Stimulated activated CD8-positive, alpha-beta memory T cell treated with anti-CD3 and anti-CD28 coated beads, Interleukin-4, amount 100 ng/mL, for 48 hours (primary cell): ENCODE results near the gene OSBPL6.
"Not testable (repeated sequence)": the region's sequence is repeated elsewhere in the genome, so short reads cannot be mapped to it uniquely, and the experiment has no call there.

Experiments used
- DNase-seq: peaks from one replicate; pipeline ENCODE4 v3.0.0-alpha.2; 2020

The OSBPL6 gene

DNA sequence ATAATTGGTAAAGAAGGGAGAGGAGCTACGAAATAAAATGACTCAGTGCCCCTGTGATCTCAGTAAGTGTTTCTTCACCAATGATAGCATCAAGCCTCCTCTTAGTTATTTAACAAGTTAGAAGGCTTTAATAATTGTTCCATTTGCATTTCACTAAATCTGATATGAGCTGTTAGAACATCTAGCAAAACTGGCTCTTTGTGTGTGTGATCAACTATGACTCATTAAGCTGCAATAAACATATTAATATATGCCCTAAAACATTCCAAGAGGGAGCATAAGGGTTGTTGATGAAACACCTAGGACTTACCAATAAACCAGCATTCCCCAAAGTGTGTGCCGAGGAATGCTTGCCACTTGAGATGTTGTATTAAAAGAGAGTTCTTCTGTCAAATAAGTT lies 115.2 kb downstream of the OSBPL6 start:
- DNase-seq = no peak

DNA sequence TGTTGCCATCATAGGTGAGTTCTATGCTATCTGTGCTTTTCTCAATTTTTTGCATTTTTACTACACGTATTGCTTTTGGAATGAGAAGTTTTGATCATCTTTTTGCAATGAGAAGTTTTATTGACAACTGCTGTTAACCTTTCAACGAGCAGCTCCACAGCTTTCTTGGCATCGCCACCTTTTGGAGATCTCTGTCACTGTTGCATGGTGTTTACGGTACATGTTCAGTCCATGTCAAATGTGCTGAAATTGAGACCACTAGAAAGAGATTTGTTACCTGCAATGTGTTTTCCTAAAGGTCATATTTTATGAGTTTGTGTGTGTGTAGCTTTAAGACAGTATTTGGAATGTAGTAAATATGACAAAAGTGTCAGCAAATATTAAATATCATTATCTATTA lies 120.8 kb downstream of the OSBPL6 start:
- no peak for DNase-seq

DNA sequence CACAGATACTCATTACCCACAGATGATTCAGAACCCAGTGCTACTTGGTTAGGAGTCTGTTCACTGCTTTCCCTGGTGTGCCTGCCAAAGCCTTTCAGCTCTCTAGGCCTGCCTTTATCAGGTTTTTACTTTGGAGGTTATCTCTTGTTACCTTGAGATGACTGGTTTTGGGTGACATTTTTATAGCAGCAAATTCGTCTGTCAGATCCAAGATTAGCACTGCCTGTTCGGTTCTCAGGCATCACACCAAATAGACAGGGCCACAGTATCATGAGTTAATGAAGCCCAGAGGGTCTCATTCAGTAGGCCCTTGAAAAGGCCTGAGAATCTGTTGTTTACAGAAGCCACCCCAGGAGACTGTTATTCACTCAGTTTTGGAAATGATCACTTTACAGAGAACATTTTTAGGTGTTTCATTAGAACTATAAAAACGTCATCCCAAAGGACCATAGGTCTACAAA lies 121.2 kb downstream of the OSBPL6 start:
- DNase-seq = no peak

DNA sequence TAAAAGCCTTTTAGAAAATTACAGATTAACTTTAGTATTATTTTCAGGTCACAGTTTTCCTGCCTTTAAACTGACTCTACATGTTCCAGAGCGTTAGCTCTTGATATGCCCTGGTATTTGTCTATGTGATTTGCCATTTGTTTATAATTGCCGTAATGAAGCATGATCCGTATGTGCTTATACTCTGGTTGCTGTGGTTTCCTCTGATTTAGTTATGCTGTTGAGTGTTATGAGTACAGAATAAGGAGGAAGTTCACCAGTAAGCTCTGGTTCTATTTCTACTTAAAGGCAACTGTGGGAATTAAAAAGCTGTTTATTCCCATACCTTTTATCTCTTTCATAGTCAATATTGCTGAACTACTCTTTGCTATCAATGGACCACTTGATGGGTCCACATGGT lies 123.5 kb downstream of the OSBPL6 start:
- DNase-seq = no peak

DNA sequence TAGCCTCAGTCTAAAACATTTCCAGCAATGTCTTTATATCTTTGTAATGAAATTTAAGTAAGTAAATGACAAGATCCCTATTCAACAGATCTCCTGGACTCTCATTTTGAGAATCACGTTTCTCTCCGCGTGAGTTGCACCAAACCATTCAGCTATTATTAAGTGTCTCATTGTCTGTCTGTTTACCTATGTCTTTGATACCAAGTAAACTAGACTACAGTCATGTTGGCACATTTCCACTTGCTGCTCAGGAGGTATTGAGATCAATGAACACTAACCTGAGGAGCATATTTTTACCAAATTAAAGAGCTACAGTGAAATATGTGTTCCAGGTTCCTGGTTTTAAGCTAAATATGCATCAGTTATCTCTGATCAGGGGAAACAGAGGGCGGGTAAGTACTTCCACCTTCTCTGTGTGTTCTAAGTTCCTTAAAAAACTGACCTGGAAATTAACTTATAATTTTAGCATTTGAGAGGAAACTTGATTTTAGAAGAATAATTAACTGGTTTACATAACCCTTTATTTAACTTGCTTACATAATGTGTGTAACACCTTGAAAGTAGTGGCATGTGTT lies 125.8 kb downstream of the OSBPL6 start:
- DNase-seq = no peak

DNA sequence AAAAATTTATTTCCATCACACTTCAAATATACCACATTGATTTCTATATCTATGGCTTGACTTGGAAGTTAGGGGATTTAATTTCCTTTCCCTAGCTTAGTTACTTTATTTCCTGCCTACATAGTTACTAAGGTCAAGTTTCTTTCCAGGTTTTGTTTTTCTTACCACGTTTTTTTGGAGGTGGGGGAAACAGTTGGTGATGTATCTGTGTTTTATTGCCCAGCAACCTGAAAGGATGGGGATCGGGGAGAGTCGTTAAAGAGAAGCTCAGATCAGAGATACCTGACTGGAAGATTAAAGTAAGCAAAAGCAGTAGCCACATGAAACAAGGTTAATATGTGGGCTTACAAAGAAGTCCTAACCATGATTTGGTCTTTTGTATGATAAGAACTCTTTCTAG lies 127.8 kb downstream of the OSBPL6 start:
- no peak for DNase-seq

DNA sequence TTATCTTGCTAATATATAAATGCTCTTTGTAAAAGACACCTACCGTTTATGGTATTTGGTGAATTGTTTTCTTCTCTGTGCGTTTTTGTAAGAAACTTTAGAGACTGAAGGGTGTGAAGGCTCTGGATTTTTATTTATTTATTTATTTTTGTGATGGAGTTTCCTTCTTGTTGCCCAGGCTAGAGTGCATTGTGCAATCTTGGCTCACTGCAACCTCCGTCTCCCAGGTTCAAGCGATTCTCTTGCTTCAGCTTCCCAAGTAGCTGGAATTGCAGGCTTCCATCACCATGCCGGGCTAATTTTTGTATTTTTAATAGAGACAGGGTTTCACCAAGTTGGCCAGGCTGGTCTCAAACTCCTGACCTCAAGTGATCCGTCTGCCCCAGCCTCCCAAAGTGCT lies 129.0 kb downstream of the OSBPL6 start:
- not testable (repeated sequence) for DNase-seq

DNA sequence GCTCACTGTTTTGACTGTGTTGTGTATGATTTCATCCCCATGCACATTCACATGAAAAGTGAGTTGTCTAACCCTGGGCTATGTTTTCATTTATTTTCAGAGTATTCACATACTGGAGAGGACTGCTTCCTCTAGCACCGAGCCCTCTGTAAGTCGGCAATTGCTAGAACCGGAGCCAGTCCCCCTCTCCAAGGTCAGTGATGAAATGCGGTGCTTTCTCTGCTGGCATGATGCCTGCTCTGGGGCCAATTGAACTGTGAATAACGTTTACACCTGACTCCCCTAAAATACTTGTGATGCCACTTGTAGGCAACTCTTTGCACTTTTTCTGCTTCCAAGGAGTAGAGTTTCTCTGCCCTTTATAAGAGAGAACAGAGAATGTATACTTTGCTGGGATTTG lies 129.8 kb downstream of the OSBPL6 start:
- DNase-seq = no peak

DNA sequence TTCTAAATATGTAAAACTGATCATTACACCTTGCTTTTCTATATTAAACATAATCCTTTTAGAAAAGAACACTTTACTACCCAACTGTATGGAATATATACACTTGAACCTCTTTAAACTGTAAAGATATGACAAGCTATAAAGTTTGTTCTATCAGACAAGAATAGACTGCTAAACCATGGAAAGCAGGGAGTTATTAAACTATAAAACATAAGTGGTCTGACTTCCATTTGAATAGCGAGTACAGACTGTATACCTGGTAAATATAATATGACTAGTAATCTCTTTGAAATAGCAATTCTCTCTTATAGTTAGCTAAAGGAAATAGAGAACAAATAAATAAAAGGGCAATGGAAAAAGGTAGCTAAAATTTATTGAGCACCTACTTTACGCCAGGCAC lies 131.0 kb downstream of the OSBPL6 start:
- DNase-seq = no peak

DNA sequence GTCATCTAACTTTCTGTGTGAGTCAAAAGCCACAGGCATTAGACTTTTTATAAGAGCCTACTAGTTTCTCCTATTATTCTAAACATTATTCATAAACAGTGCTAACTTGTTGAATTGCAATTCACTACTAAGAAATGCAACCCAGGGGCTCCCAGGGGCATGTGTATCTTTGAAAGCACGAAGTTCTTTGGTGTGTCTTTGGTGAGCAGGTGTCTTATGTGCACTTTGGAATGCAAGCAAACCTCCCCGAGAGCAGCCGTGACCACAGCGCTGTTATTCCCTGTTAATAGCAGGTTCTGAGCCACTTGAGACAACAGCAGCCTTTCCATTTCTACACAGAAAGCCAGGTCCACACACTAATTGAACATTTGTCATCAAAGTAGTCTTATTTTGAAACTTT lies 133.2 kb downstream of the OSBPL6 start:
- DNase-seq = no peak

DNA sequence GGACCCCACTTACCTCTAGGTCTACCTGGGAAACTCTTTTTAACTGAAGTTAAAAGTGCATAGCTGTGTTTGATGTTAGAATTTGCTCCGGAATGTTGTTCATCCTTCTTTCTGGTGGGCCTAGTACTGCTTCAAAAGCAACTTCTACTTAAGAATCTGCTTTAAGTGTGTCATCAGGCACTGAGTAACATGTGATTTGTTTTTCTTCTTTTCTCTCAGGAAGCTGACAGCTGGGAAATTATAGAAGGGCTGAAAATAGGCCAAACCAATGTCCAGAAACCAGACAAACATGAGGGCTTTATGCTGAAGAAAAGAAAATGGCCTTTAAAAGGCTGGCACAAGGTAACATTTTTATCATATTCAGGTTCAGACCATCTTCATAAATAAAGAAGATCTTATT lies 133.7 kb downstream of the OSBPL6 start:
- DNase-seq = no peak

DNA sequence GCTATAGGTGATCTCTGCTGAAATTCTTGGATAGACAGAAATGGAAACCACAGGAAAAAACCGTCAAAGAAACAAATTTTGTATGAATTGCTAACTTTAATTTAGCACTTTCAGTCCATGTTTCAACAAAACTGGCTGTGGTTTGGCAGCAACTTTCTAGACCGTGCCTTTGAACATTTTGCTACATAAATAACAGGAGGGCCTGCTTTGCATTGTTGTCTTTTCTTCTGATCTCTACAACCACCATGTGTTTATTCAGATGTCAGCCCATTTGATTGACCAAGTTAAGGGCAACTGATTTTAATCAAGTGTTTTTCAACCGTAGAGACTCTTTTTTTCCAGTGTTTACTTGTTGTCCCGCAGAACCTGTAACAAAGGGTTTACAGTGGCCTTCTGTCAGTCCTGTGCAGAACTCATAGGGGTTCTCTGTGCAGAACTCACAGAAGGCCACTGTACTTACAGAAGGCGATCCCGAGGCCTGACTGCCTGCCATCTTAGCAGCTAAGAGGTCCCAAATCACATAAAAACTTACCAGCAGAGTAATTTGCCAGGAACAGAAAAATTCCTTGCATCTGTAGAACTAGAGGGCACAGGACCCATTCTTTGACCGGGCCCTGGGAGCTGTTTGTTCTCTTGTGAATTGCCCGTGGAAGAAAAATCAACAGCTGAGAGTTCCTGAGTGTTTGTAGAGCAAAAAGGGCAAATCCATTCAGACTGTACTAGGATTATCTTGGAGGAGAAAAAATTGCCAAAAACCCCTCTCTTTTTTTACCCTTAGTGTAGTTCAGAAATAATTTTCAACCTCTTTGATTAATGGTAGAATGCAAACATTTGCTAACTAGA lies 136.1 kb downstream of the OSBPL6 start:
- no peak for DNase-seq

DNA sequence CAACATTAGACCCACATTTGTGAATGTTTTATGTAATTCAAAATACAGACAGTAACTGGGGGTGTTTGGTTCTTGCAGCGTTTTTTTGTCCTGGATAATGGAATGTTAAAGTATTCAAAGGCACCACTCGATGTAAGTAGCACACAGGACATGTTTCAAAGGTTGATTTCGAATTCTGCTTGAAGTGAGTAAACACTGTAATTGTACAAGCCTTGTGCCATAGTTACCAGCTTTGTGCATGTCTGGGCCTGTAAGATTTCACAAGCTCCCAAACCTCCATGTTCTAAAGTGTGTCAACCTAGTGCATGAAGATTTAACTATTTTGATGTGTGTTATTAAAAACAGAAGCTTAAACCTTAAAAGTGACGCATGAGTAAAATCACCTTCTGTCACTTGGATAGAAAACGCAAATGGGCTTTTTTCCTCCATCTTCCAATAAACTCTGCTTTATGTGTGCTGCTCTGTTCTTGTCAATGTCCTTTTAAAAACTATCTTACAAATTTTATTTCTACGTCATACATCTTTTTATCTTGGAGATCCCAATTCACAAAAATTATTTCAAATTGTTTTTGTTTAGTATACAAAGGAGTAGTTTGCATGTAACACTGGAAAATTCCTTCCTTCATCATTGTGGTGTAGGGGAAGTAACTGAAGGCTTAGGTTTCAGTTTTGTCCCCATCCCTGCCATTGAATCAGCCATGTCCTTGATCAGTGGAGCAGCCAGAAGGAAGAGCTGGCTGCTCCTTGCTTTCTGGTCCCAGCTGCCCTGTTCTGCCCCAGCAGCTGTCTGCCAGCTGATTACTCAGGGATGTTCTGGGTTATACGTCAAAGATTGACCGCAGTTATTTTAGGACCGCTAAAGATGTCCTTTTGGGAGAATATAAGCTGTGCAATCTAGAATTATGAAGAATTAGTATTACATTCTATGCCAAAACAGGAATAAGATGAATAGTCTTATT lies 137.4 kb downstream of the OSBPL6 start:
- no peak for DNase-seq

DNA sequence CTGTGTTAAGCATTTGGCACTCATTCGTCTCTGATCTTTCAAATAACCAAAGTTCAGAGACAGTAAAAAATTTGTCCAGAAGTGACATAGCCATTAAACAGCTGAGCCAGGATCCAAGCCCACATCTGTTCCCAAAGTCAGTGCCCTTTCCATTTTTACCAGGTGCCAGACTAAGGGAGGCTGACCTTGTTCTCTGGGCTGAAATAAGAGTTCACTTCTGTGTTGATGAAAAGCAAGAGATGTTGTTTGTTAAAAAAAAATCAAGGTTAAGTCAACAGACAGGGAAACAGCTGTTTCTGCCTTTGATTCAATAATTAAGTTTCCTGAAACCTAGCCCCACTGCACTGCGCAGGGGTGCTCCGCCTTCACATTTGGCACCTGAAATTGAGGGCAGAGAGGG lies 139.5 kb downstream of the OSBPL6 start:
- no peak for DNase-seq

DNA sequence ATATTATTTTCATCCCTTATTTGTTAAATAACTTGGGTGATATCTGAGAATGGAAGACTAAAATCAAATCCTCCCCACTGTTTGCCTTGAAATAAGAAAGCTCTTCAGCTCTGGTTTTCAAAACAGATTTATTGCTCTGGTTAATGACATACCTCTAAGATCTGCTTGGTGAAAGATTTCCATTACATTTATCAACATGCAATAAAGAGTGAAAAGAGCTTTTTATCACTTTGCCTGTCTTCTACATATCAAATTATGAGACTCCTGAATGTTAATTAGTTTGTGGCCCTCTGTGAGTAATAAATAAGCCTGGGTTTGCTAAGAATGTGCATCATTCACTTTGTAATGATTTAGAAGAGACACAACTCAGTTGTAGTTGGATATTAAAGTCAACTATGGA lies 140.9 kb downstream of the OSBPL6 start:
- no peak for DNase-seq

DNA sequence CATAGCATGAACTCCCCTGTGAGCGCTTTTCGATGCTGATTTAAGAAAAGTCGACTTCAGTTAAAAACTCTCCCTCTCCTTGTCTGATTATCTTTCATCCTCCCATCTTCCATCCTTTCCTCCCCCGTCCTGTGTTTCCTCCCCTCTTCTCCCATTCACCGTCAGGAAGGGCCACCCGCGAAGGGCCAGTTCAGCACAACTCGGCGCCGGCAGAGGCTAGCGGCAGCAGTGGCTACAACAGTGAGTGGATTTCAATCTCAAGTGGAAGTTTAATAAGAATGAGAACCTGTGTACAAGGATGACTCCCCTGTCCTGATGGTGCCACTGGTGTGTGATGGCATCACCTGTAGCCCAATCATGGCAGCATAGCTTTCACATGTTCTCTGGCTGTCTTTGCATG lies 149.8 kb downstream of the OSBPL6 start:
- DNase-seq = no peak

DNA sequence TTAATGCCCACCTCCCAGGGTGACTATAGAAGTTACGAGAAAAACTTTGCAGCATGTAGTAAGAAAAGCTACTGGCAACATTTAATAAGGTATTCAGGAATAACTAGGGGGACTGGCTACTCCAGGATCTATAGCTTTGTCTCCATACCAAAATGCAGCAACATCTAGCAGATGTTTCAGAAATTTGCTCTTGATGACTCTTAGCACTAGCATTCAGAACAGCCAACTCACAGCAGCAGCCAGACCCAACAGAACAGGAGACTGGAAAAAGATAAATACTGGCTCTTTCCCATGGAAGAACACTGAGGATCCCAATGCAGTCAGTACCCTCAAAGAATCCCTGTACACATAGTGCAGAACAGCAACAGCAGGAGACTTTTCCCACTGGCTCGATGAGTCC lies 151.6 kb downstream of the OSBPL6 start:
- DNase-seq = no peak

DNA sequence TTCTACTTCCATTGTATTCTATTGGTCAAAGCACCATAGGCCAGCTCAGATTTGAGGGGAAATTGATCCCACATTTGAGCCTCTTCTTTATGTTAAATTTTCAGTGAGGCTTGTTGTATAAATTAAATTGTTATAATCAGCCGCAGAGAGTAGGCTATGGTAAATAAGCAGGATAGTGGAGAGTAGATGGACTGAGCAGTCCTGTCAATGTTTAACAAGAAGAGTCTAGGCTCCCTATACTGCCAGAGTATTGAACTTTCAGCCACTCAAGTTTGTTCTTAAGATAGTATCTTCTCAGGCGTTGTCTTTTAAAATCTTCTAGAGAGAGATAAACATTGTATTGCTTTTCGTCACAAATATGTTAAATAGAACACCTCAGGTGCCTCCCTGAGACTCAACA lies 155.7 kb downstream of the OSBPL6 start:
- DNase-seq = no peak

DNA sequence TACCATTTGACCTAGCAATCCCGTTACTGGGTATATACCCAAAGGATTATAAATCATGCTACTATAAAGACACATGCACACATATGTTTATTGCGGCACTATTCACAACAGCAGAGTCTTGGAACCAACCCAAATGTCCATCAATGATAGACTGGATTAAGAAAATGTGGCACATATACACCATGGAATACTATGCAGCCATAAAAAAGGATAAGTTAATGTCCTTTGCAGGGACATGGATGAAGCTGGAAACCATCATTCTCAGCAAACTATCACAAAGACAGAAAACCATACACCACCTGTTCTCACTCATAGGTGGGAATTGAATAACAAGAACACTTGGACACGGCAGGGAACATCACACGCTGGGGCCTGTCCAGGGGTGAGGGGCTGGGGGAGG lies 163.4 kb downstream of the OSBPL6 start:
- DNase-seq = not testable (repeated sequence)

DNA sequence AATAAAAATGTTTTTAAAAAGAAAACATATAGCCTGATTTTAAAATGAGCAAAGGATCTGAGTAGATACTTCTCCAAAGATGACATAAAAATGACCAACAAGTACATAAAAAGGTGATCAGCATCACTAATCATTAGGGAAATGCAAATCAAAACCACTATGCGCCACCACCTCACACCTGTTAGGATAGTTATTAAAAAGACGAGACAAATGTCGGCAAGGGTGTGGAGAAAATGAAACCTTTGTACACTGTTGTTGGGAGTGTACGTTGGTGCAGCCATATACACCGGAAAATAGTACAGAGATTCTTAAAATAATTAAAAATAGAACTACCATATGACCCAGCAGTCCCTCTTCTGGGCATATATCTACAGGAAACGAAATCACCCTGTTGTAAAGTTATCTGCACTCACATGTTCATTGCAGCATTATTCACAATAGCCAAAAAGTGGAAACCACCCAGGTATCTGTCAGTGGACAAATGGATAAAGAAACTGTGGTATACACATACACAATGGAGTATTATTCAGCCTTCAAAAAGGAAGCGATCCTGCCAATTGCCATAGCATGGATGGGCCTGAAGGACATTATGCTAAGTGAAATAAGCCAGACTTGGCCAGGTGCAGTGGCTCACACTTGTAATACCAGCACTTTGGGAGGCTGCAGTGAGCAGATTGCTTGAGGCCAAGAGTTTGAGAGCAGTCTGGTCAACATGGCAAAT lies 165.0 kb downstream of the OSBPL6 start:
- DNase-seq = no peak

DNA sequence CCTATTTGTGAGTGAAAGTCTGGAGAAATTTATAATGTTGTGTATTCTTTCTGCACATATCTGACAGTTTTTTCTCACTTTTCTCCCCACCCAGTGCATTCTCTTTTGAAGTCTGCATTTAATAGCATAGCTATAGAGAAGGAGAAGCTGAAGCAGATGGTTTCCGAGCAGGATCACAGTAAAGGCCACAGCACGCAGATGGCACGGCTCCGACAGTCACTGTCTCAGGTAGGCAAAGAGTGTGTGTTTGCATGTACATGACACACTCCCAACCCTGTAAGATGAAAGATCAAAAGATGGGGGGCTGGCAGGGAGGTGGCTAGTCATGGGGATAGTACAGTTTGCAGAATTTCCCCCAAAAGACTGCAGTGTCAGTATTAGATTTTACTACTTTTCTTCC lies 167.3 kb downstream of the OSBPL6 start:
- no peak for DNase-seq

DNA sequence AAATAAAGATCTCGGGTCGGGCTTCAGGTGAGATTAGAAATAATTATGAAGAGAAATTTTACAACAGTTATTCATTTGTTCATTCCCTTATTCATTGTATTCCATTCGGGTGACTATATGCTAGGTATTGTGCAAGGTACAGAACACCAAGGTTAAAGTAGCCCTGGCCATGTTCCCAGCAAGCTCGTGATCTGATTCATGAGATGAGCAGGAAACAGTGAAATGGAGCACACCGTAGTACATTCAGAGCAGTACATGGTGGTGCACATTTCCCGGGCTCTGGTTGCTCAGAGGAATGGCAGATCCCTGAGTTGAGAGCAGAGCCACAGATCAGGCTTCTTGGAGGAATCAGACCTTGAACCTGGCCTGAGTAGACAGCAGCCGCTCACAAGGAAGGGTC lies 168.9 kb downstream of the OSBPL6 start:
- DNase-seq = no peak

DNA sequence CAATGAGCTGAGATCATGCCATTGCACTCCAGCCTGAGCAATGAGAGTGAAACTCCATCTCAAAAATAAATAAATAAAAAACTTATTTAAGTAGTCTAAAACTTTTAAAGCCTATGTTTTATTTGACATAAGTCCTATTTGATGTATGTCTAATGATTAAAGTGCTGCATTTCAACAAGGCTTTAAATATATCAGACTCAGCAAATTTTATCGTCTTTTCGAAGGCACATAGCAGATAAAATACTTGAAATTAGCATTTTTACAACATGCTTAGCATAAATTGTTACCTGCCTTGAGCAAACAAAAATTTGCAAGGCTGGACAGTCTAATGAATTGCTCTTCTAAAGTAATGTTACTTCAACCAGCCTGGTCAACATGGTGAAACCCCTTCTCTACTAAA lies 170.8 kb downstream of the OSBPL6 start:
- DNase-seq = no peak
